Thyroid gland (tissue), 4 donors: ENCODE measurements around the gene LHX5.

ENCODE experiments used
- CTCF ChIP-seq, 6 experiments: fragments of 200-600 bp in 3 of 6; fragments of 450-650 bp in 3 of 6; sonication (generic) in 3 of 6; IDR thresholded peaks; one replicate each; pipeline ENCODE4 v1.5.1; 2016 to 2019; ENCODE audit warnings: antibody characterized with exemption in 6 of 6, mild to moderate bottlenecking in 2 of 6, inconsistent platforms in 1 of 6, moderate library complexity in 1 of 6
- POLR2A ChIP-seq, 2 donors: fragments of 450-650 bp; IDR thresholded peaks; one replicate each; pipeline ENCODE4 v1.6.1; 2017; ENCODE audit warnings: antibody characterized with exemption in 2 of 2, mild to moderate bottlenecking in 2 of 2, moderate library complexity in 1 of 2

- TF ChIP-seq POLR2A (IDR thresholded peaks at IDR 0.05) (no peak), CTCF (IDR thresholded peaks at IDR 0.05) (no peak)
Observed at GRCh38 chr12:113449839-113450238, 21.8 kb downstream of the LHX5 start.
